ENCODE data around the gene CAND1.
"Not testable (repeated sequence)": the region's sequence is repeated elsewhere in the genome, so short reads cannot be mapped to it uniquely, and the experiment has no call there.

CAND1 gene

GRCh38 chr12:67284561-67284960 lies 15.4 kb downstream of the CAND1 start:
- DNase-seq, result no peak

GRCh38 chr12:67286257-67286656 lies 17.1 kb downstream of the CAND1 start:
- no peak for DNase-seq

- no peak for DNase-seq
Measured at GRCh38 chr12:67287311-67287710, 18.2 kb downstream of the CAND1 start.

- no peak for DNase-seq
Measured at GRCh38 chr12:67288561-67288960, 19.4 kb downstream of the CAND1 start.

GRCh38 chr12:67290378-67290777 lies 21.2 kb downstream of the CAND1 start:
- no peak for DNase-seq

- DNase-seq, result no peak
Measured at GRCh38 chr12:67299526-67299925, 30.4 kb downstream of the CAND1 start.

- DNase-seq, result no peak
Measured at GRCh38 chr12:67299926-67300325, 30.8 kb downstream of the CAND1 start.

- DNase-seq, result no peak
Measured at GRCh38 chr12:67302162-67302561, 33.0 kb downstream of the CAND1 start.

GRCh38 chr12:67305544-67305943 lies 36.4 kb downstream of the CAND1 start:
- no peak for DNase-seq

GRCh38 chr12:67306712-67307111 lies 37.6 kb downstream of the CAND1 start:
- DNase-seq, result no peak

- DNase-seq, result no peak
Measured at GRCh38 chr12:67315661-67316060, 46.5 kb downstream of the CAND1 start.

- DNase-seq, result no peak
Measured at GRCh38 chr12:67318786-67319185, 49.6 kb downstream of the CAND1 start.

- no peak for DNase-seq
Measured at GRCh38 chr12:67319936-67320335, 50.8 kb downstream of the CAND1 start.

GRCh38 chr12:67320614-67321295 lies 51.6 kb downstream of the CAND1 start:
- DNase-seq, result no peak

- no peak for DNase-seq
Measured at GRCh38 chr12:67322580-67322979, 53.4 kb downstream of the CAND1 start.

GRCh38 chr12:67323007-67323406 lies 53.8 kb downstream of the CAND1 start:
- no peak for DNase-seq

GRCh38 chr12:67326637-67327036 lies 57.5 kb downstream of the CAND1 start:
- no peak for DNase-seq

GRCh38 chr12:67327466-67327865 lies 58.3 kb downstream of the CAND1 start:
- no peak for DNase-seq

GRCh38 chr12:67331123-67331522 lies 62.0 kb downstream of the CAND1 start:
- no peak for DNase-seq

- no peak for DNase-seq
Measured at GRCh38 chr12:67331828-67332227, 62.7 kb downstream of the CAND1 start.

GRCh38 chr12:67333649-67334048 lies 64.5 kb downstream of the CAND1 start:
- DNase-seq, result no peak

GRCh38 chr12:67338426-67338825 lies 69.3 kb downstream of the CAND1 start:
- no peak for DNase-seq

- DNase-seq, result no peak
Measured at GRCh38 chr12:67339530-67339929, 70.4 kb downstream of the CAND1 start.

- DNase-seq, result not testable (repeated sequence)
Measured at GRCh38 chr12:67341086-67341485, 71.9 kb downstream of the CAND1 start.

GRCh38 chr12:67344979-67345710 lies 76.0 kb downstream of the CAND1 start:
- no peak for DNase-seq
